ENCODE data around the gene ARSG. TPM values are rescaled to one million over a fixed set of nuclear protein-coding genes. Genes with fewer than 3 reads are reported as not detected.
"Not testable (repeated sequence)": the region's sequence is repeated elsewhere in the genome, so short reads cannot be mapped to it uniquely, and the experiment has no call there.

Gene ARSG
- total and polyA plus RNA-seq, 12 donors: 0.95 to 6.2 (median 3.5) TPM

DNA sequence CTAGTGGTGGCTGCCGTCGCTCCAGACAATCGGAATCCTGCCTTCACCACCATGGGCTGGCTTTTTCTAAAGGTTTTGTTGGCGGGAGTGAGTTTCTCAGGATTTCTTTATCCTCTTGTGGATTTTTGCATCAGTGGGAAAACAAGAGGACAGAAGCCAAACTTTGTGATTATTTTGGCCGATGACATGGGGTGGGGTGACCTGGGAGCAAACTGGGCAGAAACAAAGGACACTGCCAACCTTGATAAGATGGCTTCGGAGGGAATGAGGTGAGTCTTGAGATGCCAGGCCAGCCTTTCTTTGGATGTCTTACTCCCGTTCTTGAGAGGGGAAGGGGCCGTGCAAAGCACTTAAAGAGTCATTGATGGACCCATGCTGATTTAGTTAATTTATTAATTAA lies 16.1 kb downstream of the ARSG start:
- Histone ChIP-seq H3K27me3 (no peaks in the 10 kb centered on the region), H3K27ac (no peak overlapping the region), H3K9me3 (no peaks in the 10 kb centered on the region), H3K36me3 (no peaks in the 10 kb centered on the region), H3K4me3 (no peak overlapping the region), H3K4me1 (peaks cover 0 to 29% (median 0%) of the 10 kb centered on the region in 9 donors)
- no peak for ATAC-seq
- intact Hi-C loops (cut with DNase I): no loop called here
- 66 to 74% methylated on average over 8 of the region's 8 CpGs for WGBS, 2 donors
- DNase-seq: no peak
- no peak for TF ChIP-seq CTCF (IDR thresholded peaks at IDR 0.05)

DNA sequence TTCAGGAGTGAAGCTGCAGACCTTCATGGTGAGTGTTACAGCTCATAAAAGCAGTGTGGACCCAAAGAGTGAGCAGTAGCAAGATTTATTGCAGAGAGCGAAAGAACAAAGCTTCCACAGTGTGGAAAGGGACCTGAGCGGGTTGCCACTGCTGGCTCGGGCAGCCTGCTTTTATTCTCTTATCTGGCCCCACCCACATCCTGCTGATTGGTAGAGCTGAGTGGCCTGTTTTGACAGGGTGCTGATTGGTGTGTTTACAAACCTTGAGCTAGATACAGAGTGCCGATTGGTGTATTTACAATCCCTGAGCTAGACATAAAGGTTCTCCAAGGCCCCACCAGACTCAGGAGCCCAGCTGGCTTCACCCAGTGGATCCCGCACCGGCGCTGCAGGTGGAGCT lies 17.2 kb downstream of the ARSG start:
- DNase-seq: not testable (repeated sequence)
- WGBS, 2 donors: 91 to 92% methylated on average over 6 to 7 of the region's 7 CpGs

DNA sequence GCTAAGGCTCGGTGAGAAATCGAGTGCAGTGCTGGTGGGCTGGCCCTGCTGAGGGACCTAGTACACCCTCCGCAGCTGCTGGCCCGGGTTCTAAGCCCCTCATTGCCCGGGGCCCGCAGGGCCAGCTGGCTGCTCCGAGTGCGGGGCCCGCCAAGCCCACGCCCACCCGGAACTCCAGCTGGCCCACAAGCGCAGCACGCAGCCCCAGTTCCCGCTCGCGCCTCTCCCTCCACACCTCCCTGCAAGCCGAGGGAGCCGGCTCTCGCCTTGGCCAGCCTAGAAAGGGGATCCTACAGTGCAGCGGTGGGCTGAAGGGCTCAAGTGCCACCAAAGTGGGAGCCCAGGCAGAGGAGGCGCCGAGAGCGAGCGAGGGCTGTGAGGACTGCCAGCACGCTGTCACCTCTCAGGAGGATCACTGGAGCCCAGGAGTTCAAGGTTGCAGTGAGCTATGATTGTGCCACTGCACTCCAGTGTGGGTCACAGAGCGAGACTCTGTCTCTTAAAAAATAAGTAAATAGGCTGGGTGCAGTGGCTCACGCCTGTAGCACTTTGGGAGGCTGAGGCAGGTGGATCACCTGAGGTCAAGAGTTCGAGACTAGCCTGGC lies 17.9 kb downstream of the ARSG start:
- whole genome bisulfite sequencing, 2 donors: 93 to 96% methylated on average over 28 of the region's 28 CpGs
- H3K27ac ChIP-seq; H3K36me3 ChIP-seq; intact Hi-C loops (cut with DNase I); ATAC-seq; DNase-seq; H3K27me3 ChIP-seq; H3K4me3 ChIP-seq; H3K9me3 ChIP-seq: not testable (repeated sequence)
- peaks cover 0 to 46% (median 0%) of the 10 kb centered on the region in 9 donors for H3K4me1 ChIP-seq

More for the DNA sequence above, 17.2 kb downstream of the ARSG start:
- H3K9me3 ChIP-seq; ATAC-seq; intact Hi-C loops (cut with DNase I); H3K27ac ChIP-seq; H3K27me3 ChIP-seq; H3K36me3 ChIP-seq; H3K4me3 ChIP-seq: not testable (repeated sequence)
- H3K4me1 ChIP-seq: peaks cover 0 to 39% (median 0%) of the 10 kb centered on the region in 9 donors

GRCh38 chr17:68310152-68310551 lies 18.9 kb downstream of the ARSG start:
- Histone ChIP-seq H3K4me1 (peaks cover 0 to 52% (median 0%) of the 10 kb centered on the region in 9 donors), H3K9me3 (no peaks in the 10 kb centered on the region), H3K27me3 (no peaks in the 10 kb centered on the region), H3K27ac (no peak overlapping the region), H3K4me3 (no peak overlapping the region), H3K36me3 (no peaks in the 10 kb centered on the region)
- intact Hi-C loops (cut with DNase I): no loop called here
- DNase-seq: no peak
- WGBS, 2 donors: 94 to 95% methylated on average over 8 of the region's 8 CpGs
- ATAC-seq: no peak
- TF ChIP-seq CTCF (IDR thresholded peaks at IDR 0.05): no peak

- peak overlapping the region in 1 of 10 donors; percentile 65 for H3K27ac ChIP-seq
Observed at GRCh38 chr17:68314916-68315535, 23.7 kb downstream of the ARSG start.

More at GRCh38 chr17:68314916-68315535, 23.7 kb downstream of the ARSG start:
- H3K27me3 ChIP-seq: no peaks in the 10 kb centered on the region
- 90 to 96% methylated on average over 8 of the region's 8 CpGs for WGBS, 2 donors
- intact Hi-C loops (cut with DNase I): no loop called here
- no peaks in the 10 kb centered on the region for H3K36me3 ChIP-seq
- H3K4me3 ChIP-seq: no peak overlapping the region
- TF ChIP-seq CTCF (IDR thresholded peaks at IDR 0.05): no peak
- DNase-seq (no peak), ATAC-seq (no peak)
- no peaks in the 10 kb centered on the region for H3K9me3 ChIP-seq
- H3K4me1 ChIP-seq: peaks cover 0 to 78% (median 8%) of the 10 kb centered on the region in 9 donors
